CD4-positive, alpha-beta memory T cell (primary cell): ENCODE results near the gene ARAF. TPM values are rescaled to one million over a fixed set of nuclear protein-coding genes. Genes with fewer than 3 reads are reported as not detected.
A peak's percentile ranks its signal among the peaks of the same experiment; 100 is the strongest.

Source experiments
- CTCF ChIA-PET: fragments of 350-600 bp; sonication (Branson Sonifier 250); formaldehyde crosslinking; loops from one replicate; lab custom pipeline; 2021; ENCODE audit warnings: inconsistent platforms; ENCODE audit not compliant: partially characterized antibody; lab: Charles Lee
- POLR2A ChIA-PET: fragments of 350-600 bp; sonication (Branson Sonifier 250); formaldehyde crosslinking; loops from one replicate; lab custom pipeline; 2021; ENCODE audit not compliant: partially characterized antibody; lab: Charles Lee
- DNase-seq, 5 donors: peaks; one replicate each; pipeline versions ENCODE4 v3.0.0 to v3.0.0-alpha.2; 2020 to 2022; ENCODE audit warnings: mixed read lengths in 1 of 5
- H3K27ac ChIP-seq: one replicate; pipeline ENCODE4 v1.7.0; 2013; ENCODE audit warnings: low read depth, low read length
- H3K27me3 ChIP-seq: 2 replicates; pipeline ENCODE4 v1.7.0; 2013; ENCODE audit warnings: mild to moderate bottlenecking, low read length, moderate library complexity; ENCODE audit not compliant: insufficient read depth
- H3K36me3 ChIP-seq: 2 replicates; pipeline ENCODE4 v1.7.0; 2013; ENCODE audit warnings: mild to moderate bottlenecking, low read length, moderate library complexity; ENCODE audit not compliant: insufficient read depth
- H3K4me1 ChIP-seq: 2 replicates; pipeline ENCODE4 v1.7.0; 2013; ENCODE audit warnings: mild to moderate bottlenecking, low read length, moderate library complexity; ENCODE audit not compliant: insufficient read depth
- H3K4me3 ChIP-seq, 2 donors: one replicate each; pipeline ENCODE4 v1.7.0; 2013; ENCODE audit warnings: low read length in 2 of 2, mild to moderate bottlenecking in 1 of 2
- H3K9me3 ChIP-seq, 2 donors: one replicate each; pipeline ENCODE4 v1.7.0; 2013; ENCODE audit warnings: low read length in 2 of 2, control low read depth in 1 of 2; ENCODE audit not compliant: control insufficient read depth in 1 of 2
- H3K27ac Mint-ChIP-seq, 7 donors: one replicate each; pipeline ENCODE4 v1.8.0; 2020 to 2021; ENCODE audit warnings: mixed read lengths in 7 of 7, mild to moderate bottlenecking in 6 of 7, inconsistent platforms in 3 of 7, moderate library complexity in 3 of 7
- H3K27me3 Mint-ChIP-seq, 2 donors: one replicate each; pipeline ENCODE4 v1.8.0; 2020 to 2021; ENCODE audit warnings: mixed read lengths in 2 of 2
- H3K36me3 Mint-ChIP-seq, 2 donors: one replicate each; pipeline ENCODE4 v1.8.0; 2020 to 2021; ENCODE audit warnings: mixed read lengths in 2 of 2, inconsistent platforms in 1 of 2, mild to moderate bottlenecking in 1 of 2
- H3K4me1 Mint-ChIP-seq, 4 donors: one replicate each; pipeline ENCODE4 v1.8.0; 2020 to 2021; ENCODE audit warnings: mixed read lengths in 4 of 4, mild to moderate bottlenecking in 1 of 4
- H3K4me3 Mint-ChIP-seq, 8 donors: one replicate each; pipeline ENCODE4 v1.8.0; 2020 to 2021; ENCODE audit warnings: mixed read lengths in 8 of 8, mild to moderate bottlenecking in 7 of 8, moderate library complexity in 6 of 8, inconsistent platforms in 3 of 8
- H3K9me3 Mint-ChIP-seq, 8 donors: one replicate each; pipeline ENCODE4 v1.8.0; 2020 to 2021; ENCODE audit warnings: mixed read lengths in 8 of 8, mild to moderate bottlenecking in 5 of 8, inconsistent platforms in 3 of 8, moderate library complexity in 1 of 8
- intact Hi-C: fragments of 100-400 bp; cut with micrococcal nuclease; formaldehyde crosslinking; loops from one replicate; pipeline ENCODE4 v1.15.1; 2023
- polyA plus RNA-seq, 2 donors: library from polyadenylated mRNA; unstranded; fragments of 300-500 nt; fragmentation: Illumina TruSeq; gene quantifications; one replicate each; pipeline ENCODE4 v1.2.3, GENCODE V29; 2021
- total RNA-seq, 2 experiments: library from RNA; stranded (reverse); gene quantifications; one replicate each; pipeline ENCODE4 v1.2.3, GENCODE V29; 2021

Gene ARAF
- total and polyA plus RNA-seq, 4 experiments from 2014 or later = 49.7 to 111 (median 102) TPM

- POLR2A ChIA-PET = interaction anchor here (0.7 to 2.8 kb wide), 9 partner anchors 12 to 719 kb away, joined by 3 to 11 read pairs (median 3); partner anchors contain the start of genes ELK1, NDUFB11, RBM10 and RP2
- intact Hi-C loops = loop anchor here (1.0 to 5.0 kb wide), 2 partner anchors 281 to 338 kb away; partner anchors contain the start of genes CDK16 and ZNF81
- Histone ChIP-seq H3K36me3 (no peaks in the 10 kb centered on the region), H3K9me3 (no peaks in the 10 kb centered on the region), H3K4me3 (peak overlapping the region in 1 of 2 donors; percentile 52), H3K27me3 (no peaks in the 10 kb centered on the region), H3K27ac (peak overlapping the region; percentile 60), H3K4me1 (peaks cover 10% of the 10 kb centered on the region)
- Mint-ChIP-seq H3K4me1 (peaks cover 10 to 26% (median 19%) of the 10 kb centered on the region in 4 donors), H3K9me3 (no peaks in the 10 kb centered on the region), H3K27ac (peak overlapping the region; percentile 84 to 98 (median 96)), H3K27me3 (no peaks in the 10 kb centered on the region), H3K36me3 (peaks cover 0 to 5% of the 10 kb centered on the region in 2 donors), H3K4me3 (peak overlapping the region; percentile 89 to 97 (median 94))
- DNase-seq = peak; percentile 82 to 92 (median 83)
- CTCF ChIA-PET = interaction anchor here (1.1 kb wide), 2 partner anchors 32 to 74 kb away, joined by 3 read pairs; partner anchors contain the start of gene CFP
Measured at GRCh38 chrX:47556045-47556623, 4.9 kb upstream of the ARAF start.

GRCh38 chrX:47558436-47558835 is 2.6 kb upstream of the ARAF start:
- no peak for DNase-seq
- ChIA-PET CTCF (no interaction called here), POLR2A (interaction anchor here (1.0 to 2.8 kb wide), 2 partner anchors 38 to 75 kb away, joined by 3 to 11 read pairs; no protein-coding TSS in a partner anchor)
- intact Hi-C loops = loop anchor here (5.0 kb wide), 1 partner anchor 279 kb away; the partner anchor contains the start of gene ZNF81
- Histone ChIP-seq H3K27me3 (no peaks in the 10 kb centered on the region), H3K4me3 (no peak overlapping the region), H3K9me3 (no peaks in the 10 kb centered on the region), H3K27ac (no peak overlapping the region), H3K36me3 (peaks cover 7% of the 10 kb centered on the region), H3K4me1 (peaks cover 28% of the 10 kb centered on the region)
- Mint-ChIP-seq H3K27me3 (no peaks in the 10 kb centered on the region), H3K9me3 (peaks cover 0 to 2% (median 0%) of the 10 kb centered on the region in 8 donors), H3K4me1 (peaks cover 18 to 44% (median 32%) of the 10 kb centered on the region in 4 donors), H3K27ac (no peak overlapping the region), H3K36me3 (peaks cover 0 to 16% of the 10 kb centered on the region in 2 donors), H3K4me3 (peak overlapping the region in 2 of 8 donors; percentile 30 to 36)

GRCh38 chrX:47560179-47560933 is 649 bp upstream of the ARAF start:
- intact Hi-C loops = loop anchor here (2.0 kb wide), 2 partner anchors 78 to 460 kb away; partner anchors contain the start of gene ZNF41
- Histone ChIP-seq H3K27me3 (no peaks in the 10 kb centered on the region), H3K4me3 (peak overlapping the region in 1 of 2 donors; percentile 74), H3K4me1 (peaks cover 43% of the 10 kb centered on the region), H3K9me3 (no peaks in the 10 kb centered on the region), H3K36me3 (peaks cover 26% of the 10 kb centered on the region), H3K27ac (peak overlapping the region; percentile 91)
- DNase-seq = no peak
- H3K4me3 Mint-ChIP-seq = peak overlapping the region; percentile 84 to 97 (median 92)
- no peaks in the 10 kb centered on the region for H3K27me3 Mint-ChIP-seq
- H3K27ac Mint-ChIP-seq = peak overlapping the region; percentile 92 to 99 (median 98)
- peaks cover 0 to 2% (median 0%) of the 10 kb centered on the region in 8 donors for H3K9me3 Mint-ChIP-seq
- H3K36me3 Mint-ChIP-seq = peaks cover 5 to 28% of the 10 kb centered on the region in 2 donors
- ChIA-PET POLR2A (interaction anchor here (0.6 to 2.4 kb wide), 9 partner anchors 19 to 1011 kb away, joined by 3 to 14 read pairs (median 5); partner anchors contain the start of genes ELK1, NDUFB11, RBM10 and SYN1), CTCF (interaction anchor here (1.2 kb wide), 1 partner anchor 60 kb away, joined by 3 read pairs; no protein-coding TSS in a partner anchor)
- H3K4me1 Mint-ChIP-seq = peaks cover 24 to 59% (median 43%) of the 10 kb centered on the region in 4 donors

GRCh38 chrX:47561659-47562151 is 700 bp downstream of the ARAF start:
- ChIA-PET CTCF (interaction anchor here (0.9 to 1.0 kb wide), 2 partner anchors 79 to 85 kb away, joined by 3 read pairs; no protein-coding TSS in a partner anchor), POLR2A (interaction anchor here (0.9 to 2.4 kb wide), 9 partner anchors 18 to 459 kb away, joined by 3 to 14 read pairs (median 5); partner anchors contain the start of genes CFP, ELK1, SYN1 and TIMP1)
- DNase-seq = peak in 1 of 5 donors; percentile 21
- H3K4me1 Mint-ChIP-seq = peaks cover 19 to 49% (median 34%) of the 10 kb centered on the region in 4 donors
- Histone ChIP-seq H3K27me3 (no peaks in the 10 kb centered on the region), H3K36me3 (peaks cover 28% of the 10 kb centered on the region), H3K9me3 (no peaks in the 10 kb centered on the region), H3K4me3 (peak overlapping the region; percentile 69 to 74), H3K27ac (peak overlapping the region; percentile 91), H3K4me1 (peaks cover 43% of the 10 kb centered on the region)
- H3K27me3 Mint-ChIP-seq = no peaks in the 10 kb centered on the region
- H3K4me3 Mint-ChIP-seq = peak overlapping the region; percentile 84 to 97 (median 92)
- H3K9me3 Mint-ChIP-seq = peaks cover 0 to 2% (median 0%) of the 10 kb centered on the region in 8 donors
- H3K36me3 Mint-ChIP-seq = peaks cover 5 to 31% of the 10 kb centered on the region in 2 donors
- H3K27ac Mint-ChIP-seq = peak overlapping the region; percentile 92 to 99 (median 98)
- intact Hi-C loops = loop anchor here (1.0 to 2.0 kb wide), 5 partner anchors 68 to 459 kb away; partner anchors contain the start of genes CFP, ELK1, UXT and ZNF41

GRCh38 chrX:47562615-47563243 is 1.7 kb downstream of the ARAF start:
- Mint-ChIP-seq H3K4me1 (peaks cover 20 to 52% (median 34%) of the 10 kb centered on the region in 4 donors), H3K27me3 (no peaks in the 10 kb centered on the region), H3K4me3 (peak overlapping the region; percentile 71 to 88 (median 79)), H3K9me3 (peaks cover 0 to 2% (median 0%) of the 10 kb centered on the region in 8 donors), H3K27ac (peak overlapping the region; percentile 41 to 92 (median 53)), H3K36me3 (peaks cover 9 to 40% of the 10 kb centered on the region in 2 donors)
- H3K27ac ChIP-seq = no peak overlapping the region
- peaks cover 43% of the 10 kb centered on the region for H3K4me1 ChIP-seq
- peak in 2 of 5 donors; percentile 29 for DNase-seq
- CTCF ChIA-PET = interaction anchor here (0.9 to 1.6 kb wide), 2 partner anchors 66 to 84 kb away, joined by 3 to 4 read pairs; no protein-coding TSS in a partner anchor
- POLR2A ChIA-PET = interaction anchor here (0.6 to 1.5 kb wide), 3 partner anchors 56 to 84 kb away, joined by 3 to 7 read pairs (median 4); partner anchors contain the start of gene CFP
- intact Hi-C loops = no loop called here
- no peak overlapping the region for H3K4me3 ChIP-seq
- no peaks in the 10 kb centered on the region for H3K9me3 ChIP-seq
- H3K36me3 ChIP-seq = peaks cover 37% of the 10 kb centered on the region
- no peaks in the 10 kb centered on the region for H3K27me3 ChIP-seq

GRCh38 chrX:47563801-47564315 is 2.9 kb downstream of the ARAF start:
- H3K36me3 Mint-ChIP-seq = peaks cover 9 to 50% of the 10 kb centered on the region in 2 donors
- H3K9me3 Mint-ChIP-seq = peaks cover 0 to 2% (median 0%) of the 10 kb centered on the region in 8 donors
- DNase-seq = no peak
- POLR2A ChIA-PET = no interaction called here
- H3K27ac Mint-ChIP-seq = peak overlapping the region in 3 of 7 donors; percentile 22 to 70 (median 60)
- Histone ChIP-seq H3K4me1 (peaks cover 43% of the 10 kb centered on the region), H3K27ac (no peak overlapping the region), H3K4me3 (no peak overlapping the region), H3K36me3 (peaks cover 49% of the 10 kb centered on the region), H3K27me3 (no peaks in the 10 kb centered on the region), H3K9me3 (no peaks in the 10 kb centered on the region)
- H3K4me3 Mint-ChIP-seq = peak overlapping the region in 3 of 8 donors; percentile 52 to 65 (median 57)
- intact Hi-C loops = no loop called here
- no peaks in the 10 kb centered on the region for H3K27me3 Mint-ChIP-seq
- CTCF ChIA-PET = interaction anchor here (1.6 kb wide), 1 partner anchor 65 kb away, joined by 4 read pairs; no protein-coding TSS in a partner anchor
- peaks cover 20 to 52% (median 34%) of the 10 kb centered on the region in 4 donors for H3K4me1 Mint-ChIP-seq
